Right forelimb (tissue), 1 donor: ENCODE data around the gene PRKD1.

ENCODE experiments used
- DNase-seq: peaks from one replicate; pipeline ENCODE4 v3.0.0-alpha.2; 2018

The PRKD1 gene

GRCh38 chr14:29580763-29581162, 346.9 kb downstream of the PRKD1 start:
- no peak for DNase-seq

- DNase-seq: no peak
Measured at GRCh38 chr14:29579838-29580237, 347.8 kb downstream of the PRKD1 start.

- DNase-seq: no peak
Measured at GRCh38 chr14:29576927-29577326, 350.7 kb downstream of the PRKD1 start.

DNA sequence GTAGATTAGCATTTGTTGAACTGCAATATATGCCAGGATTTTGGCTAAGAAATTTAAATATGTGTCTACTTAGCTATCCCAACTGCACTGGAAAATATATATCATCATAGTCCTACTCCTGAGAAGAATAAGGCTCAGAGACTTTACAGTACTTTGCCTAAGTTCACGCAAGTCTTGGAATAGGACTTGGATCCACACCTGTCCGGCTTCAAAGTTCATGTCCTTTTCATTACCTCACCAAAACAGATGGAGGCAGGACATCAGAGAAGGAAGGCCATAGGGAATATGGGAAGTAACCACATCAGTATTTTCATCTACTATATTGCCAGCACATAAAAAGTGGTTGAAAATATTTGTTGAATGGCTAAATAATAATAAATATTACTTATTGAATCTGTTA, 358.5 kb downstream of the PRKD1 start:
- DNase-seq: no peak

DNA sequence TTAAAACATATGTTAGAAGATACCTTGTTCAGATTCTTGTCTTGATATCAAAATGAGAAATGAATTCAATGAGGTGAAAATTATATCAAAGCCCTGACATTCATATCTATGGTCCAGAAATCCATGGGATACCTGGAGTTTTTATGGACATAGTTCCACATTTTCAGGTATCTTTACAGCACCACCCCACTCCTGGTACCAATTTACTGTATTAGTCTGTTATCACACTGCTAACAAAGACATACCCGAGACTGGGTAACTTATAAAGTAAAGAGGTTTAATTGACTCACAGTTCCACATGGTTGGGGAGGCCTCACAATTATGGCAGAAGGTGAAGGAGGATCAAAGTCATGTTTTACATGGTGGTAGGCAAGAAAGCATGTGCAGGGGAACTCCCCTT, 361.5 kb downstream of the PRKD1 start:
- no peak for DNase-seq

GRCh38 chr14:29558516-29558915, 369.1 kb downstream of the PRKD1 start:
- no peak for DNase-seq

GRCh38 chr14:29554335-29554734, 373.3 kb downstream of the PRKD1 start:
- no peak for DNase-seq

DNA sequence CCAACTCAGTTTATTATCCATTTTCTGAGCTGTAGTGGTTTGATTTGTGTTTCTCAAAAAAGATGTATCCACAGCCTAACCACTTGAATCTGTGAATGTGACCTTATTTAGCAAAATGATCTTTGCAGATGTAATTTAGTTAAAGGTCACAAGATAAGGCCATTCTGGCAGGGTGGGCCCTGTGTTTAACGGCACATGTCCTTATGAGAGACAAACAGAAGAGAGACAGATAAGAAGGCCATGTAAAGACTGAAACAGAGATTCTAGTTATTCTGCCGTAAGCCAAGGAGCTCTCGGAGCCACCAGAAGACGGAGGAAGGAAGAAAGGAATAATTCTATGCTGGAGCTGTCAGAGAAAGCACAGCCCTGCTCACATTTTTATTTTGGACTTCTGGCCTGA, 374.2 kb downstream of the PRKD1 start:
- no peak for DNase-seq

GRCh38 chr14:29548948-29549370, 378.7 kb downstream of the PRKD1 start:
- no peak for DNase-seq

DNA sequence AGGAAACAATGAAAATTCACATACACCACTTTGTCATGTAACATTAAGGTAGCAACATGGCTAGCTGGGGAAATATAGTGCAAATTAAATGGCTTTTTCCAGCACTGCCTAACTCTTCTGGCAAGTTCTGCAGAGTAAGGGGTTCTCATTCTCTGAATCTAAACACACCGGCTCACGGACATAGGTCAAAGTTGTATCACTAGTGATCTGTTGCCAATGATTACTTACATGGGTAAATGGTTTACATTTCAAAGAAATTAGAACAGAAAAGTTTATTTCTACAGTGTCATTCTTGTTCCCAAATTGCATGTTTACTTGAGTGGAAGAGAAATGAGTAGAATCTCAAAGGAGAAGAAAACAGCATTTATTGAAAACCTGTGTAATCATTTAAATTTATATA, 381.9 kb downstream of the PRKD1 start:
- DNase-seq: no peak

DNA sequence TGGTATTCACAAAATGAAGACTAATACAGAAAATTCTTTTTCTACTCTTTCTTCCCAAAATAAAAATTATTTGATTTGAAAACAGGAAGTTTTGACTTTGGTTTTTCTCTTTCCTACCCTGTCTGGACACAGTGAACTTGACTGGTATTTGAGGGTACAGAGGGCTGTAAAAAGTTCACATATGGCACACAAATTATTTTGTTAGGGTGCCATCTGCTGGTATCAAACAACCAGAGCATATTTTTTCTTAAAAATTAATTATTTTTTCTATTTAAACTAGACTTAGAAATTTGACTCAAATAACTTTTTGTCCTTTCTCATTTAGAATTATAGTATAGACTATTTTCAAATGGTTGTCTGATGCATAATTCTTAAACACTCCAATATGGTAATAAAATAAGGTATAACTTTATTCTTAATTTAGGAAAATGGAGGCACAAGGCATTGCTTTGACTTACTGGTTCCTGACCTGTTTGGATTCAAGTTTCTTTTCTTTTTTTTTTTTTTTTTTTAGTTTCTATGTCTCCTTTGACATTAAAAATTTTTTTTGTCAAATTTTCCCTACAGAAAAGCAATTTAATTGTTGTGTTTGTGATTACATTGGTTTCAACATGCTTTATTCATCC, 390.6 kb downstream of the PRKD1 start:
- no peak for DNase-seq

- no peak for DNase-seq
Measured at GRCh38 chr14:29529418-29529817, 398.2 kb downstream of the PRKD1 start.

DNA sequence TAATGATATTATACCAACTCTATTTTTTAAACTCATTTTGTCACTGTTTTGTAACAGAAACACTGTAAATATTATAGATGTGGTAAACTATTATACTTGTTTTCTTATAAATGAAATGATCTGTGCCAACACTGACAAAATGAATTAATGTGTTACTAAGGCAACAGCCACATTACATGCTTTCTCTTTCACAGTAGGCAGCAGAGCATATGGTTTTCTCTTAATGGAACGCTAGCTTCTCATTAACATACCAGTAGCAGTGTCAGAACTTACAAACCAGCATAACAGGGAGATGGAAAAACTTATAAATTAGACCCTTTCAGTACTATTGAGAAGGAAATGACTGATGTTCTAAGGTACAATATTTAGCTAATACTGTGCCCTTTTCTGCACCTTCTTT, 398.8 kb downstream of the PRKD1 start:
- DNase-seq: no peak

- DNase-seq: no peak
Measured at GRCh38 chr14:29527286-29527685, 400.4 kb downstream of the PRKD1 start.
